HG03571 (cell line): Measurements from ENCODE around the gene A2M.

Source experiments
- ATAC-seq: cut with Tn5 transposase; IDR thresholded peaks from one replicate; pipeline ENCODE4 v1.9.1; 2021; ENCODE audit not compliant: unreplicated experiment

A2M gene

GRCh38 chr12:9099552-9100190, 16.0 kb downstream of the A2M start:
- no peak for ATAC-seq

- no peak for ATAC-seq
Observed at GRCh38 chr12:9098463-9099026, 17.2 kb downstream of the A2M start.

- ATAC-seq: no peak
Observed at GRCh38 chr12:9098115-9098452, 17.6 kb downstream of the A2M start.

GRCh38 chr12:9096563-9097176, 19.0 kb downstream of the A2M start:
- ATAC-seq: no peak

GRCh38 chr12:9095322-9095721, 20.4 kb downstream of the A2M start:
- ATAC-seq: no peak

- ATAC-seq: no peak
Observed at GRCh38 chr12:9094512-9095206, 21.1 kb downstream of the A2M start.

GRCh38 chr12:9091891-9092598, 23.7 kb downstream of the A2M start:
- ATAC-seq: no peak

- ATAC-seq: no peak
Observed at GRCh38 chr12:9090220-9090619, 25.5 kb downstream of the A2M start.

GRCh38 chr12:9087087-9087835, 28.5 kb downstream of the A2M start:
- ATAC-seq: no peak

GRCh38 chr12:9086087-9086486, 29.6 kb downstream of the A2M start:
- no peak for ATAC-seq

- ATAC-seq: no peak
Observed at GRCh38 chr12:9084417-9084816, 31.3 kb downstream of the A2M start.

- ATAC-seq: no peak
Observed at GRCh38 chr12:9083793-9084192, 31.9 kb downstream of the A2M start.

- no peak for ATAC-seq
Observed at GRCh38 chr12:9081667-9082427, 33.9 kb downstream of the A2M start.

- ATAC-seq: no peak
Observed at GRCh38 chr12:9079883-9080675, 35.6 kb downstream of the A2M start.

- ATAC-seq: no peak
Observed at GRCh38 chr12:9079082-9079481, 36.6 kb downstream of the A2M start.

GRCh38 chr12:9077152-9078031, 38.3 kb downstream of the A2M start:
- ATAC-seq: no peak

GRCh38 chr12:9076733-9077132, 39.0 kb downstream of the A2M start:
- no peak for ATAC-seq

- ATAC-seq: no peak
Observed at GRCh38 chr12:9075138-9075535, 40.6 kb downstream of the A2M start.
